Central memory CD8-positive, alpha-beta T cell (primary cell): ENCODE measurements around the gene TTLL11.

Experiments used
- ATAC-seq: fragments of 150-1000 bp; cut with Tn5 transposase; replicated peaks from 2 replicates; pipeline ENCODE4 v1.10.0; 2022; ENCODE audit warnings: mild to moderate bottlenecking, moderate FRiP score, moderate number of reproducible peaks; ENCODE audit not compliant: poor library complexity, severe bottlenecking; ENCODE audit errors: extremely low read depth
- DNase-seq, 2 donors: peaks; one replicate each; pipeline ENCODE4 v3.0.0; 2021; ENCODE audit warnings: low spot score in 2 of 2
- H3K27ac Mint-ChIP-seq: one replicate; pipeline ENCODE4 v1.8.0; 2022; ENCODE audit warnings: low read depth, mild to moderate bottlenecking, moderate library complexity, mixed read lengths
- H3K27me3 Mint-ChIP-seq: one replicate; pipeline ENCODE4 v1.8.0; 2022; ENCODE audit warnings: mixed read lengths
- H3K36me3 Mint-ChIP-seq: one replicate; pipeline ENCODE4 v1.8.0; 2022; ENCODE audit warnings: mild to moderate bottlenecking, moderate library complexity, mixed read lengths; ENCODE audit not compliant: insufficient read depth
- H3K4me1 Mint-ChIP-seq: one replicate; pipeline ENCODE4 v1.8.0; 2022; ENCODE audit warnings: mixed read lengths
- H3K4me3 Mint-ChIP-seq: one replicate; pipeline ENCODE4 v1.8.0; 2022; ENCODE audit warnings: mild to moderate bottlenecking, moderate library complexity, mixed read lengths
- H3K9me3 Mint-ChIP-seq: one replicate; pipeline ENCODE4 v1.8.0; 2022; ENCODE audit warnings: mixed read lengths

Gene TTLL11

GRCh38 chr9:122112238-122112637 is 19.1 kb upstream of the TTLL11 start:
- Mint-ChIP-seq H3K4me3 (no peak overlapping the region), H3K36me3 (no peaks in the 10 kb centered on the region), H3K27me3 (no peaks in the 10 kb centered on the region), H3K9me3 (no peaks in the 10 kb centered on the region), H3K27ac (no peak overlapping the region), H3K4me1 (no peaks in the 10 kb centered on the region)
- ATAC-seq (no peak), DNase-seq (no peak)

- H3K9me3 Mint-ChIP-seq: no peaks in the 10 kb centered on the region
- no peak for ATAC-seq
- no peaks in the 10 kb centered on the region for H3K27me3 Mint-ChIP-seq
- H3K36me3 Mint-ChIP-seq: no peaks in the 10 kb centered on the region
- no peak for DNase-seq
- H3K4me1 Mint-ChIP-seq: no peaks in the 10 kb centered on the region
- H3K27ac Mint-ChIP-seq: no peak overlapping the region
- H3K4me3 Mint-ChIP-seq: no peak overlapping the region
Observed at GRCh38 chr9:122111413-122112085, 18.4 kb upstream of the TTLL11 start.

GRCh38 chr9:122110100-122110833 is 17.2 kb upstream of the TTLL11 start:
- H3K4me3 Mint-ChIP-seq: no peak overlapping the region
- no peak for DNase-seq
- no peak for ATAC-seq
- no peaks in the 10 kb centered on the region for H3K9me3 Mint-ChIP-seq
- no peak overlapping the region for H3K27ac Mint-ChIP-seq
- H3K4me1 Mint-ChIP-seq: no peaks in the 10 kb centered on the region
- no peaks in the 10 kb centered on the region for H3K27me3 Mint-ChIP-seq
- H3K36me3 Mint-ChIP-seq: no peaks in the 10 kb centered on the region

- DNase-seq (no peak), ATAC-seq (no peak)
- Mint-ChIP-seq H3K27me3 (no peaks in the 10 kb centered on the region), H3K36me3 (no peaks in the 10 kb centered on the region), H3K4me1 (no peaks in the 10 kb centered on the region), H3K9me3 (no peaks in the 10 kb centered on the region), H3K27ac (no peak overlapping the region), H3K4me3 (no peak overlapping the region)
Observed at GRCh38 chr9:122109035-122109813, 16.1 kb upstream of the TTLL11 start.

- H3K27me3 Mint-ChIP-seq: no peaks in the 10 kb centered on the region
- DNase-seq: no peak
- H3K9me3 Mint-ChIP-seq: no peaks in the 10 kb centered on the region
- no peak overlapping the region for H3K27ac Mint-ChIP-seq
- H3K36me3 Mint-ChIP-seq: no peaks in the 10 kb centered on the region
- H3K4me1 Mint-ChIP-seq: no peaks in the 10 kb centered on the region
- H3K4me3 Mint-ChIP-seq: no peak overlapping the region
- ATAC-seq: no peak
Observed at GRCh38 chr9:122107291-122107805, 14.2 kb upstream of the TTLL11 start.

GRCh38 chr9:122106576-122106975 is 13.5 kb upstream of the TTLL11 start:
- H3K27ac Mint-ChIP-seq: no peak overlapping the region
- no peak for ATAC-seq
- no peaks in the 10 kb centered on the region for H3K9me3 Mint-ChIP-seq
- H3K36me3 Mint-ChIP-seq: no peaks in the 10 kb centered on the region
- no peak for DNase-seq
- H3K27me3 Mint-ChIP-seq: no peaks in the 10 kb centered on the region
- no peak overlapping the region for H3K4me3 Mint-ChIP-seq
- no peaks in the 10 kb centered on the region for H3K4me1 Mint-ChIP-seq

GRCh38 chr9:122103985-122104384 is 10.9 kb upstream of the TTLL11 start:
- Mint-ChIP-seq H3K4me1 (no peaks in the 10 kb centered on the region), H3K4me3 (no peak overlapping the region), H3K27me3 (no peaks in the 10 kb centered on the region), H3K9me3 (no peaks in the 10 kb centered on the region), H3K36me3 (no peaks in the 10 kb centered on the region), H3K27ac (no peak overlapping the region)
- DNase-seq (no peak), ATAC-seq (no peak)

GRCh38 chr9:122102156-122102555 is 9.0 kb upstream of the TTLL11 start:
- H3K27ac Mint-ChIP-seq: no peak overlapping the region
- H3K27me3 Mint-ChIP-seq: no peaks in the 10 kb centered on the region
- no peaks in the 10 kb centered on the region for H3K36me3 Mint-ChIP-seq
- H3K4me3 Mint-ChIP-seq: no peak overlapping the region
- H3K9me3 Mint-ChIP-seq: no peaks in the 10 kb centered on the region
- DNase-seq: no peak
- no peak for ATAC-seq
- no peaks in the 10 kb centered on the region for H3K4me1 Mint-ChIP-seq

GRCh38 chr9:122100756-122101155 is 7.6 kb upstream of the TTLL11 start:
- Mint-ChIP-seq H3K27ac (no peak overlapping the region), H3K36me3 (no peaks in the 10 kb centered on the region), H3K27me3 (no peaks in the 10 kb centered on the region), H3K4me1 (no peaks in the 10 kb centered on the region), H3K4me3 (no peak overlapping the region), H3K9me3 (no peaks in the 10 kb centered on the region)
- DNase-seq: no peak
- ATAC-seq: no peak

GRCh38 chr9:122099271-122099869 is 6.3 kb upstream of the TTLL11 start:
- Mint-ChIP-seq H3K9me3 (no peaks in the 10 kb centered on the region), H3K4me1 (peaks cover 10% of the 10 kb centered on the region), H3K36me3 (no peaks in the 10 kb centered on the region), H3K4me3 (no peak overlapping the region), H3K27ac (no peak overlapping the region), H3K27me3 (no peaks in the 10 kb centered on the region)
- peak; percentile 51 to 73 for DNase-seq
- peak; percentile 56 for ATAC-seq

- ATAC-seq (no peak), DNase-seq (no peak)
- no peak overlapping the region for H3K4me3 Mint-ChIP-seq
- no peaks in the 10 kb centered on the region for H3K9me3 Mint-ChIP-seq
- peaks cover 15% of the 10 kb centered on the region for H3K4me1 Mint-ChIP-seq
- H3K27me3 Mint-ChIP-seq: no peaks in the 10 kb centered on the region
- H3K27ac Mint-ChIP-seq: no peak overlapping the region
- peaks cover 3% of the 10 kb centered on the region for H3K36me3 Mint-ChIP-seq
Observed at GRCh38 chr9:122097679-122098315, 4.7 kb upstream of the TTLL11 start.
